ENCODE measurements around the gene C1QTNF2. TPM values are rescaled to one million over a fixed set of nuclear protein-coding genes. Genes with fewer than 3 reads are reported as not detected.

The C1QTNF2 gene, protein sequence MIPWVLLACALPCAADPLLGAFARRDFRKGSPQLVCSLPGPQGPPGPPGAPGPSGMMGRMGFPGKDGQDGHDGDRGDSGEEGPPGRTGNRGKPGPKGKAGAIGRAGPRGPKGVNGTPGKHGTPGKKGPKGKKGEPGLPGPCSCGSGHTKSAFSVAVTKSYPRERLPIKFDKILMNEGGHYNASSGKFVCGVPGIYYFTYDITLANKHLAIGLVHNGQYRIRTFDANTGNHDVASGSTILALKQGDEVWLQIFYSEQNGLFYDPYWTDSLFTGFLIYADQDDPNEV
- 0.34 and 0.74 TPM in 2 replicates for total RNA-seq

DNA sequence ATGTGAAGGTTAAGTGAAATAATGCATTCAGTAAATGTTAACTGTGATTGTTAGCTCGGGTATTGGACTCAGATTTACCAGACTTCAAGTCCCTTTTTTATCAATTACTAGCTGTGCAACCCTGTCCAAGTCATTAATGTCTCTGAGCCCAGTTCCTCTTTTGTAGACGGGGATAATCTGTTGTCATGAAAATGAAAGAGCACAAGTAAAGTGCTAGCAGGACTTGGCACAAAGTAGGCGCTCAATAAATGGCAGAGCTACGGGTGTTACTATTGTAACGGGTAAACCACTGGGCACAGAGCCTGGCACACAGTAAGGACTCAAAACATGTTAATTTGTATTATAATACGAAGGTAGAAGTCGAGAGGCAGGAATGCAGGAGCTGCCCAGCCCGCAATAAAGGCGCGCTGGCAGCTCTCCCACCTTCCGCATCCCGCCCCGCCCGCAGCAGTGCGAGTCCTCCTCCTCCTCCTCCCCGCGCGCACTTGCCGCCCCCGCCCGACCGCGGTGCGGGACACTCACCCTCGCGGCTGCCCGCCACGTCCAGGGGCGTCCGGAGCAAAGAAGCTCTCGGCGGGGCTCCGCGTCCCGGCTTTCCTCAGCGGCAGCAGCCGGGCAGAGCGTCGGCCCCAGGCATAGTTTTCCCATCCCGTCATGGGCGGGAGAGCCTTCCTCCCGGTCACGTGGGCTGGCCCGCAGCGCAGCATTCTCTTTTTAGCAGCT is at the start of gene C1QTNF2:
Gene C1QTNF2, minus strand, starts transcription at position 637 of the 723 bp plus-strand sequence. CDS start 15,615 bp downstream, outside the sequence.

DNA sequence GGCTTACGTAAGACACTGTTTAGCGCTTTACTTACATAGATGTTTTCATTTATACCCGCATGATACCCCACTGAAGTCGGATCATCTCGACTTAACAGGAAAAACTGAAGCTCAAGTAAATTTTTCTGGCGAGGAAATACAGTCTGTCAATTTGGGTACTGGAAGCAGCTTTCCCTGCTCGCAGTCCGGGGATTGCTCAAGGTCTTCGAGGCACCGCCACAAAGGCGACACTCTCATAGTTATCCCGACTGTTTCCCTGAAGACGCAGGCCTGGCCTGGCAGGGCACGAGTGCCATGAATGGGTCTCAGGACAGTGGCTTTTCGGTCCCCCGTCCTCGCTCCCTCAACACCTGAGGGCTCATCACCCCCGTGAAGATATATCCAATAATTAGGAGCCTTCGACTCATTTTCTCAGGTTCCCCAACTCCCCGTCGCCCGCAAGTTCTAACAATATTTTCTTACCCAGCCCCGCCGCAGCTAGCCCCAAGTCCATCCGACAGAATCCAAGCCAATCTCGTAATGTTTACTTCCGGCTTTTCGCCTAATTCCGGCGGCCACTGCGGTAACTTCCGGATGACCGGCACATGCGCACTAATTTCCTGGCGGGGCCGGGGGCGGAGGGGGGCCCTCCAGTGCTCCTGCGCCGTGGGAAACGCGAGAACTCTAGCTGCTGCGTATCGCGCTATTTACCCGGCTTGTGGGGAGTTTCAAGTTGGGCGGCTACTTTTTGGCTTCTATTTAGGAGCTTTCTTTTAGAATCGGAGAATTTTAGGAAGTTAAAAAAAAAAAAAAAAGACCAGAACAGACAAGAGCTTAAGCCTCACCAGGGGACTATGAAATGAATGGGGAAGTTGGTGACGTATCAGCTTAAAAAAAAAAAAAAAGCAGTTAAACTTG is 48.4 kb upstream of the C1QTNF2 start, which contains the start of gene SLU7:
Gene SLU7, minus strand, starts transcription at position 521 of the 897 bp plus-strand sequence. CDS start 3,787 bp downstream, outside the sequence.

DNA sequence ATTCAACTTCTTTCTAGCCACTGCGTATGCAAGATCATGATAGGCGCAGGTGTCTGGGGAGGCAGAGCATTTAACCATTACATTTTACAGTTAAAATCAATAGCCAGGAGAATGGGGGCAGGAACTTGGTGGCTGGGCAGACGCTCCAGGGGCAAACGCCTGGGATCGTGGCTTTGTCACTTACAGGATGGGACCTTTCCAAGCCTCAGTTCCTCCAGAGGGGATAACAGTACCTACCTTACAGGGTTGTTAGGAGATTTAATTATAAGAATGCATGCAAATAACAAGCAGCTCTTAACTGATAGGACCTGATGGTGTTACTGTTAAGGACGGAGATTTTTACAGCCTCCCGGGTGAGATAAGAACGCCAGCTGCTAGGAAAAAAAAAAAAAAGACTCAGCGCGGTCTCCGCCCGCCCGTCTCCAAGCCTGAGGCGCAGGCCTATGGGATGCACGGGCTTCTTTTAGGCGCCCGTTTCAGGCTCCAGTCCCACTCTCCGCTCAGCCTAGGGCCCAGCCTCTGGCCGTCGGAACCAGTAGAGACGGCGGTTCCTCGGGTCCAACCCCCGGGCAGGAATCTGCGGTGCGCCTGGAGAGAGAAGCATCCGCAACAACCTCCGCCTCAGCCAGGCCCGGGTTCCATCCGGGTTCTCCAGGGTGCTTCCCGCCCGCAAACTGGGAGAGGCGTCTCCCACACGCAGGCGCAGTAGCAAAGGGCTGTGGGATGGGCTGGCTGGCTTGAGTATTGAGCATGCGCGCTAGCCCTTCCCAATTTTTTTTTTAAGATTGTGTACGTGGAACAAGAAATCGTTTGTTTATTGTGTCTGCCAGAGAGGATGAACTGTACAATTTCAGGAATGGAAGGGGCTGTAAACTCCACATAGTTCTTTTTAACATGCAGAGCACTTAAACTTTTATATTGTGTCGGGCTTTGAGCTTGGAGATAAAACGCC is 29.3 kb upstream of the C1QTNF2 start, which contains the start of gene FAM200C:
Gene FAM200C, minus strand, starts transcription at position 653 of the 952 bp plus-strand sequence. CDS start 4,564 bp downstream, outside the sequence.

DNA sequence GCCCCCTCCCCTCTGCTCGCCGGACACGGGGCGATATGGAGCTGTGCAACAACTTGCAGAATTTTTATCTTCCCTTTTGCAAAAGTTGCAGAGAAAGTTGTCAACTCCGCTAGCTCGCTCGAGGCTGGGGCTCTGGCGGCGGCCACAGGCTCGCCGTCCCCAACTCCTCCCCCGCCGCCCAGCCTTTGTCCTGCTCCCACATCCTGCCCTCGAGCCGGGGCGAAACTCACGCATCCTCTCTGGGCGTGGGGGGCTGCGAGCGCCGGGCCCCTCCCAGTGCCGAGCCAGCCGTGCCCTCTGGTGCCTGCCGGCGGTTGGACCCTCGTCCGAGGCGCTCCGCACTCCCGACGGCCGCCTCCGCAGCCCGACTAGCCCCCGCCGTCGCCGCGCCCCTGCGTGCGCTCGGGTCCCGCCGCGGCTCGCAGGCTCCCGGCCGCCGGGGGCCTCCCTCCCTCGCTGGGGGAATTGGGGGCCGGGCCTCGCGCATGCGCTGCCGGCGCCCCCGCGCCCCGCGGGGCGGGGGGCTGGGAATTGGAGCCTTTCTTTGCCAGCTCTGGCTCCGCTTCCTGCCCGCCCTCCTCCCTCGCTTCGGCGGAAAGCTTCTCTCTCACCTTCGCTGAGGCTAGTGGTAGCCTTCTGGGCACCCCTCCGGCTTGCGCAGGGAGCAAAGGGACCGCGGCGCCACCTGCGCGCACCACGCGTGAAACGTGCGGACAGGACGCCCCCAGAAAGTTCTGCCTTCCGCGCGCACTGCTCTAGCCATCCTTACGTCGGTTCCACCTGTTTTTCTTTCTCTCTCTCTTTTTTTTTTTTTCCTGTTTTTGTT is 58.1 kb downstream of the C1QTNF2 start, which contains the start of gene CCNJL:
Gene CCNJL, minus strand, starts transcription at position 431 of the 826 bp plus-strand sequence. CDS start 641 bp downstream, outside the sequence.

Other genes starting within 250 kb of the C1QTNF2 start
- not detected in 2 replicates for gene FABP6, start 141.1 kb downstream of the C1QTNF2 start, total RNA-seq
- 0.34 and 1.0 TPM in 2 replicates for gene CCNJL, start 58.1 kb downstream of the C1QTNF2 start, total RNA-seq
- gene FAM200C, start 29.4 kb upstream of the C1QTNF2 start, total RNA-seq = 2.7 TPM in 2 replicates
- gene SLU7, start 48.5 kb upstream of the C1QTNF2 start, total RNA-seq = 36.1 and 40.2 TPM in 2 replicates
- gene PTTG1, start 51.2 kb upstream of the C1QTNF2 start, total RNA-seq = 337 and 344 TPM in 2 replicates